BJ (cell line): ENCODE results near the gene XXYLT1. TPM values are rescaled to one million over a fixed set of nuclear protein-coding genes. Genes with fewer than 3 reads are reported as not detected.

Experiments
- CTCF ChIA-PET: fragments of 350-600 bp; formaldehyde crosslinking; extraction: SDS; loops from one replicate; lab custom pipeline; 2021; ENCODE audit warnings: antibody characterized with exemption, inconsistent platforms; lab: Yijun Ruan, JAX
- POLR2A ChIA-PET: fragments of 300-600 bp; sonication (Branson Sonifier 250); formaldehyde crosslinking; extraction: SDS; loops from one replicate; lab custom pipeline; 2021; ENCODE audit warnings: antibody characterized with exemption; lab: Charles Lee
- DNase-seq: peaks from one replicate; pipeline ENCODE4 v3.0.0-alpha.2; 2011; ENCODE audit warnings: low read depth
- H3K27me3 ChIP-seq: 2 replicates; pipeline ENCODE4 v1.6.0; 2011; ENCODE audit warnings: low read length; ENCODE audit not compliant: control insufficient read depth, insufficient read depth
- H3K36me3 ChIP-seq: 2 replicates; pipeline ENCODE4 v1.5.1; 2011; ENCODE audit warnings: low read length; ENCODE audit not compliant: control insufficient read depth, insufficient read depth
- H3K4me3 ChIP-seq: 2 replicates; pipeline ENCODE4 v1.5.1; 2011; ENCODE audit warnings: low read depth, mild to moderate bottlenecking, control low read depth, low read length
- CTCF ChIP-seq: IDR thresholded peaks from 2 replicates; pipeline ENCODE4 v1.5.1; 2011; ENCODE audit warnings: low read depth, mild to moderate bottlenecking, control low read depth, inconsistent platforms, low read length, moderate library complexity; ENCODE audit not compliant: insufficient read depth
- polyA plus RNA-seq: library from polyadenylated mRNA; depleted of rRNA; stranded (reverse); fragments of >200 nt; gene quantifications from 2 replicates; pipeline ENCODE4 v1.2.3, GENCODE V29; 2011

The XXYLT1 gene
- polyA plus RNA-seq, 1 experiment: 33.5 TPM

- POLR2A ChIA-PET: no interaction called here
- CTCF ChIA-PET: interaction anchor here (1.2 to 1.9 kb wide), 2 partner anchors 15 to 559 kb away, joined by 3 to 4 read pairs; no protein-coding TSS in a partner anchor
- TF ChIP-seq CTCF: no peak
- no peak overlapping the region for H3K4me3 ChIP-seq
- H3K27me3 ChIP-seq: no peaks in the 10 kb centered on the region
- no peak for DNase-seq
- H3K36me3 ChIP-seq: no peaks in the 10 kb centered on the region; the same call in 1 of the 2 replicates
These were observed 29.2 kb downstream of the XXYLT1 start for GRCh38 chr3:195241592-195242355.

- Histone ChIP-seq H3K36me3 (no peaks in the 10 kb centered on the region; the same call in 1 of the 2 replicates), H3K27me3 (no peaks in the 10 kb centered on the region), H3K4me3 (no peak overlapping the region)
- DNase-seq: no peak
- POLR2A ChIA-PET: no interaction called here
- no peak for TF ChIP-seq CTCF
- CTCF ChIA-PET: interaction anchor here (1.2 to 1.9 kb wide), 2 partner anchors 16 to 569 kb away, joined by 4 to 5 read pairs; partner anchors contain the start of gene LSG1
These were observed 30.0 kb downstream of the XXYLT1 start for GRCh38 chr3:195240939-195241338.

GRCh38 chr3:195240171-195240701, 30.7 kb downstream of the XXYLT1 start:
- H3K36me3 ChIP-seq: no peaks in the 10 kb centered on the region; the same call in 1 of the 2 replicates
- ChIA-PET POLR2A (no interaction called here), CTCF (interaction anchor here (1.2 kb wide), 1 partner anchor 568 kb away, joined by 5 read pairs; the partner anchor contains the start of gene LSG1)
- no peak for TF ChIP-seq CTCF
- DNase-seq: no peak
- H3K4me3 ChIP-seq: no peak overlapping the region
- H3K27me3 ChIP-seq: no peaks in the 10 kb centered on the region

- DNase-seq: no peak
- CTCF ChIA-PET: interaction anchor here (0.8 to 1.1 kb wide), 3 partner anchors 12 to 557 kb away, joined by 3 read pairs; no protein-coding TSS in a partner anchor
- POLR2A ChIA-PET: no interaction called here
These were observed 31.8 kb downstream of the XXYLT1 start for GRCh38 chr3:195239121-195239520.

More at GRCh38 chr3:195239121-195239520, 31.8 kb downstream of the XXYLT1 start:
- no peaks in the 10 kb centered on the region for H3K27me3 ChIP-seq
- TF ChIP-seq CTCF: no peak
- H3K4me3 ChIP-seq: no peak overlapping the region
- H3K36me3 ChIP-seq: no peaks in the 10 kb centered on the region; the same call in 1 of the 2 replicates
